Measurements from ENCODE around the gene MRM3.
"Not testable (repeated sequence)": the region's sequence is repeated elsewhere in the genome, so short reads cannot be mapped to it uniquely, and the experiment has no call there.

MRM3 gene

GRCh38 chr17:746783-747629 is 35.1 kb upstream of the MRM3 start:
- no peak for DNase-seq (ENCODE audit: low read depth in 1 of 2, low spot score in 1 of 2)
- Histone ChIP-seq H3K4me3 (replicated peaks; ENCODE audit: insufficient read depth, low read length) (no peak overlapping the region), H3K27me3 (ENCODE audit: insufficient read depth, poor library complexity, severe bottlenecking) (no peaks in the 10 kb centered on the region), H3K27ac (replicated peaks) (no peak overlapping the region)
- TF ChIP-seq REST (IDR thresholded peaks at IDR 0.05; ENCODE audit: insufficient replicate concordance, low read depth) (no peak), GABPA (IDR thresholded peaks at IDR 0.05; ENCODE audit: low read depth) (no peak), SPI1 (IDR thresholded peaks at IDR 0.05; ENCODE audit: borderline replicate concordance, low read depth) (no peak), POLR2AphosphoS5 (IDR thresholded peaks at IDR 0.05; ENCODE audit: low read depth) (no peak)
- TF ChIP-seq, protein P1, sequence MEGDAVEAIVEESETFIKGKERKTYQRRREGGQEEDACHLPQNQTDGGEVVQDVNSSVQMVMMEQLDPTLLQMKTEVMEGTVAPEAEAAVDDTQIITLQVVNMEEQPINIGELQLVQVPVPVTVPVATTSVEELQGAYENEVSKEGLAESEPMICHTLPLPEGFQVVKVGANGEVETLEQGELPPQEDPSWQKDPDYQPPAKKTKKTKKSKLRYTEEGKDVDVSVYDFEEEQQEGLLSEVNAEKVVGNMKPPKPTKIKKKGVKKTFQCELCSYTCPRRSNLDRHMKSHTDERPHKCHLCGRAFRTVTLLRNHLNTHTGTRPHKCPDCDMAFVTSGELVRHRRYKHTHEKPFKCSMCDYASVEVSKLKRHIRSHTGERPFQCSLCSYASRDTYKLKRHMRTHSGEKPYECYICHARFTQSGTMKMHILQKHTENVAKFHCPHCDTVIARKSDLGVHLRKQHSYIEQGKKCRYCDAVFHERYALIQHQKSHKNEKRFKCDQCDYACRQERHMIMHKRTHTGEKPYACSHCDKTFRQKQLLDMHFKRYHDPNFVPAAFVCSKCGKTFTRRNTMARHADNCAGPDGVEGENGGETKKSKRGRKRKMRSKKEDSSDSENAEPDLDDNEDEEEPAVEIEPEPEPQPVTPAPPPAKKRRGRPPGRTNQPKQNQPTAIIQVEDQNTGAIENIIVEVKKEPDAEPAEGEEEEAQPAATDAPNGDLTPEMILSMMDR (IDR thresholded peaks at IDR 0.05; ENCODE audit: insufficient read depth, low read length), result no peak

GRCh38 chr17:748604-749003 is 33.5 kb upstream of the MRM3 start:
- DNase-seq (ENCODE audit: low read depth in 1 of 2, low spot score in 1 of 2); H3K4me3 ChIP-seq (replicated peaks; ENCODE audit: insufficient read depth, low read length); H3K27ac ChIP-seq (replicated peaks); H3K27me3 ChIP-seq (ENCODE audit: insufficient read depth, poor library complexity, severe bottlenecking): not testable (repeated sequence)

DNA sequence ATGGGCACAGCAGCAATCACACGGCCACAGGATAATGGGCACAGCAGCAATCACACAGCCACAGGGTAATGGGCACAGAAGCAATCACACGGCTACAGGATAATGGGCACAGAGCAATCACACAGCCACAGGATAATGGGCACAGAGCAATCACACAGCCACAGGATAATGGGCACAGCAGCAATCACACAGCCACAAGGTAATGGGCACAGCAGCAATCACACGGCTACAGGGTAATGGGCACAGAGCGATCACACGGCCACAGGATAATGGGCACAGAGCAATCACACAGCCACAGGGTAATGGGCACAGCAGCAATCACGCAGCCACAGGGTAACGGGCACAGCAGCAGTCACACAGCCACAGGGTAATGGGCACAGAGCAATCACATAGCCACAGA is 32.8 kb upstream of the MRM3 start:
- not testable (repeated sequence) for DNase-seq (ENCODE audit: low read depth in 1 of 2, low spot score in 1 of 2); H3K27me3 ChIP-seq (ENCODE audit: insufficient read depth, poor library complexity, severe bottlenecking); H3K27ac ChIP-seq (replicated peaks); H3K4me3 ChIP-seq (replicated peaks; ENCODE audit: insufficient read depth, low read length)

GRCh38 chr17:750431-751037 is 31.6 kb upstream of the MRM3 start:
- Histone ChIP-seq H3K4me3 (replicated peaks; ENCODE audit: insufficient read depth, low read length) (peak overlapping the region; percentile 57), H3K27me3 (ENCODE audit: insufficient read depth, poor library complexity, severe bottlenecking) (no peaks in the 10 kb centered on the region), H3K27ac (replicated peaks) (no peak overlapping the region; the same call in 1 of the 2 replicates)
- no peak for DNase-seq (ENCODE audit: low read depth in 1 of 2, low spot score in 1 of 2)
- TF ChIP-seq SPI1 (IDR thresholded peaks at IDR 0.05; ENCODE audit: borderline replicate concordance, low read depth), result no peak

GRCh38 chr17:751269-752001 is 30.7 kb upstream of the MRM3 start:
- H3K4me3 ChIP-seq (replicated peaks; ENCODE audit: insufficient read depth, low read length), result peak overlapping the region; percentile 57
- peak overlapping the region; percentile 84 for H3K27ac ChIP-seq (replicated peaks)
- DNase-seq (ENCODE audit: low read depth in 1 of 2, low spot score in 1 of 2), result peak in 1 of 2 experiments; percentile 63
- TF ChIP-seq GABPA (IDR thresholded peaks at IDR 0.05; ENCODE audit: low read depth) (no peak), POLR2AphosphoS5 (IDR thresholded peaks at IDR 0.05; ENCODE audit: low read depth) (peak; percentile 2; the same call in 1 of the 2 replicates), REST (IDR thresholded peaks at IDR 0.05; ENCODE audit: insufficient replicate concordance, low read depth) (no peak)
- H3K27me3 ChIP-seq (ENCODE audit: insufficient read depth, poor library complexity, severe bottlenecking), result no peaks in the 10 kb centered on the region
